HG03439 (cell line): Measurements from ENCODE around the gene TAMALIN.

Experiments
- ATAC-seq: cut with Tn5 transposase; IDR thresholded peaks from one replicate; pipeline ENCODE4 v1.9.1; 2021; ENCODE audit warnings: mild to moderate bottlenecking, moderate library complexity; ENCODE audit not compliant: unreplicated experiment

The TAMALIN gene

DNA sequence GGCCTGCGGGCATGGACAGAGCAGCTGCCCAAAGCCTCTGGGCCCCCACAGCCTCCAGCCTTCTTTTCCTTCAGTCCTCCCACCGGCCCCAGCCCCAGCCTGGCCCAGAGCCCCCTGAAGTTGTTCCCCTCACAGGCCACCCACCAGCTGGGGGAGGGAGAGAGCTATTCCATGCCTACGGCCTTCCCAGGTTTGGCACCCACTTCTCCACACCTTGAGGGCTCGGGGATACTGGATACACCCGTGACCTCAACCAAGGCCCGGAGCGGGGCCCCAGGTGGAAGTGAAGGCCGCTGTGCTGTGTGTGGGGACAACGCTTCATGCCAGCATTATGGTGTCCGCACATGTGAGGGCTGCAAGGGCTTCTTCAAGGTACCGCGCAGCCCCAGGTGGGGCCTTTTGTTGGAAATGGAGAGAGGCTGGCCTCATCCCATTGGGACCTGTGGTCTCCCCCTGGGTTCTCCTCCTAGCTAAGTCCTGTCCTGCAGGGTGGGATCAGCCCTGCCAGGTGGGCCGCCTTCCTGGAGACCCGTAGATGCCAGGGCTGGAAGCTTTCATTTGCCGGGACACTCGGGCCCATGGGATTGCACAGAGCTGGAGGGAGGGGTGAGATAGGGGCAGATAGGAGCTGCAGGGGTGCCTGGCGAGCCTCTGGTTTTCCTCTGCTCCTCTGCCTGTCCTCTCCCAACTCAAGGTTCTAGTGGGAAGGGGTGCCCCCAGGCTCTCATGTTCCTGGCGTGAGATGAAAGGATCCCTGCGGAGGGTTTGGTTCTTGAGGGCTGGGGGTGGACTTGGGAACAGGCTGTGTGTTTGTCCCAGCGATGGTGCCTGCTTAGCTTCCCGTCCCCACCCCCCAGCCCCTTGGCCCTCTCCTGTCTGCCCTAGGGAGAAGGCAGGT, 48.3 kb downstream of the TAMALIN start:
- ATAC-seq: no peak

DNA sequence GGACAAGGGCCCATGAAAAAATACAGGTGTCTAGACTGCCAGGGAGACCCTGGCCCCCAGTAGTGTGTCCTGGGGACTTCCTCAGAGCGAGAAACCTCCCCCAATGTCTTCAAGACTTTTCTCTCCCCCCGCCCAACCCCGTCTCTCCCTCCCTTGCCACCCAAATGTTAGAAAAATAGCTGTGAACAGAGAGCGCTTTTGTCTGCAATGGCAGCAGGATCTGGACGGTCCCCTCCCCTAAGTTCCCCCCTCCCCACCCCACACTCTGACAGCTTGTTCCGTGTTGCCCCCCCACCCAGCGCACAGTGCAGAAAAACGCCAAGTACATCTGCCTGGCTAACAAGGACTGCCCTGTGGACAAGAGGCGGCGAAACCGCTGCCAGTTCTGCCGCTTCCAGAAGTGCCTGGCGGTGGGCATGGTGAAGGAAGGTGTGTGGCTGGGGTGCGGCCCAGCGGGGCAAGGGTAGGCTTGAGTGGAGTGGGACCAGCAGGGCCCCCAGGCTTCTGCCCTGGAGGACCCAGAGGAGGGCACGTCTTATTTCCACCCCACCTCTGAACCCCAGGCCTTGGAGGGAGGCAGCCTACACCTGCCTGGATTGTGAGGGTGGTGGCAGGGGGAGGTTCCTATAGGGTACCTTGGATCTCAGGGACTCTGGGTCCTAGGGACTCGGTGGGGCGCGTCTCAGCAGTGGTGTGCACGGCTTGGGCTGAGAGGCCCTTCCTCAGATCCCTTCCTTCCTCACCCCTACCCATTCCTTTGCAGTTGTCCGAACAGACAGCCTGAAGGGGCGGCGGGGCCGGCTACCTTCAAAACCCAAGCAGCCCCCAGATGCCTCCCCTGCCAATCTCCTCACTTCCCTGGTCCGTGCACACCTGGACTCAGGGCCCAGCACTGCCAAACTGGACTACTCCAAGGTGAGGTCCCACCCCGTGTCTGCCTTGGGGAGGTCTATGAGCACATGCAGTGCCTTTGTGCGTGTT, 49.3 kb downstream of the TAMALIN start:
- ATAC-seq: no peak

DNA sequence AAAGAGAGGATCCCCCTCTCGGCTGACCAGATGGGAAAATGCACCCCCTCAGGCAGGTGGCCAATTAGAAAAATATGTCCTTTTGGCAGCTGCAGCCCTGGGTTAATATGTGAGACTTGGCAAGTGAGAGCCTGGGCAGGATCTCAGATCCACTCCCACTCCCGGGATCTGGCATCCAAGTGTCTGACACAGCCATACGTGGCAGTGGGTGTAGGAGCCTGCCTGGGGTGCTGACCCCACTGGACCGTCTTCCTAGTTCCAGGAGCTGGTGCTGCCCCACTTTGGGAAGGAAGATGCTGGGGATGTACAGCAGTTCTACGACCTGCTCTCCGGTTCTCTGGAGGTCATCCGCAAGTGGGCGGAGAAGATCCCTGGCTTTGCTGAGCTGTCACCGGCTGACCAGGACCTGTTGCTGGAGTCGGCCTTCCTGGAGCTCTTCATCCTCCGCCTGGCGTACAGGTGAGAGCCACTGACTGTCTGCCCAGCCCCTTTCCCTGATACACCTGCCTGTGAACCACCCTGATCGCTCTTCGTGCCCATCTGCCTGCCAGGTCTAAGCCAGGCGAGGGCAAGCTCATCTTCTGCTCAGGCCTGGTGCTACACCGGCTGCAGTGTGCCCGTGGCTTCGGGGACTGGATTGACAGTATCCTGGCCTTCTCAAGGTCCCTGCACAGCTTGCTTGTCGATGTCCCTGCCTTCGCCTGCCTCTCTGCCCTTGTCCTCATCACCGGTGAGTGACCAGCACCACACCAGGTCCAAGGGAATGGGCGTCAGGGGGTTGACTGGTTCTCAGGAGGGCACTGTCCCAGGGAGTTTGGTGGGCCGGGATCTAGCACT, 50.3 kb downstream of the TAMALIN start:
- ATAC-seq: no peak

DNA sequence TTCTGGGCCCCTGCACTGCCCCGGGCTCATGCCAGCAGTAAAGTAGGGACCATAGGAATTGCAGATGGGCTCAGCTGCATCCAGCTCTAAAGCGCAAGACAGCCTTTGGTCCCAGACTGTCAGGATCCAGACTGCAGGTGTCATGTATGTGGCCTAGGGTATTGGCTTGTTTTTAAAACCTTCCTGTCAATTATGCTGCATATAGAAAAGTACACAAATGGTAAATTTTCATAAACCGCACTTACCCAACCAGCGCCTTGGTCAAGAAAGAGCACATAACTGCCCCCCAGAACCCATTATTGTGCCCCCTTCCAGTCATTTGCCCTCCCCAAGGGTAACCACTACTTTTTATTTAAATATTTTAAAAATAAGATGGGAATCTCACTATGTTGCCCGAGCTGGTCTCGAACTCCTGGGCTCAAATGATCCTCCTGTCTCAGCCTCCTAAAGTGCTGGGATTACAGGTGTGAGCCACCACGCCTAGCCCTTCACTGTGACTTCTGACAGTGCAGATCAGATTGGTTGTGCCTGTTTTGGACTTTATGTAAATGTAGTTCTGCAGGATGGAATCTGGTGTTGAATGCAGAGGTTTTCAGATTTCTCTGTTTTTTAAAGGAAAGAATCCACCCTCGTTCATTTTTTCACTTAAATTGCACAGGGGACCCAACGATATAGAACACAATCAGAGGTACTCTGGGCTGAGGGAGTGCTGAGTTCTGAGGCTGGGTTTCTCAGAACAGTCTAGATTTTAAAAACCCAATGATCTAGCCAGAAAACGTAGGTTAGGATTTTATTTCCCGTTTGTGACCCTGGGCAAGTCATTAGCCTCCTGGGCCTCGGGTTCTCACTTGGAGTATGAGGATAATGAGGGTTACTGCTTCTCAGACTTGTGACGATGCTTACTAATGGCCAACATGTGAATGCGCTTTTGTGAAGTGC, 51.2 kb downstream of the TAMALIN start:
- no peak for ATAC-seq

DNA sequence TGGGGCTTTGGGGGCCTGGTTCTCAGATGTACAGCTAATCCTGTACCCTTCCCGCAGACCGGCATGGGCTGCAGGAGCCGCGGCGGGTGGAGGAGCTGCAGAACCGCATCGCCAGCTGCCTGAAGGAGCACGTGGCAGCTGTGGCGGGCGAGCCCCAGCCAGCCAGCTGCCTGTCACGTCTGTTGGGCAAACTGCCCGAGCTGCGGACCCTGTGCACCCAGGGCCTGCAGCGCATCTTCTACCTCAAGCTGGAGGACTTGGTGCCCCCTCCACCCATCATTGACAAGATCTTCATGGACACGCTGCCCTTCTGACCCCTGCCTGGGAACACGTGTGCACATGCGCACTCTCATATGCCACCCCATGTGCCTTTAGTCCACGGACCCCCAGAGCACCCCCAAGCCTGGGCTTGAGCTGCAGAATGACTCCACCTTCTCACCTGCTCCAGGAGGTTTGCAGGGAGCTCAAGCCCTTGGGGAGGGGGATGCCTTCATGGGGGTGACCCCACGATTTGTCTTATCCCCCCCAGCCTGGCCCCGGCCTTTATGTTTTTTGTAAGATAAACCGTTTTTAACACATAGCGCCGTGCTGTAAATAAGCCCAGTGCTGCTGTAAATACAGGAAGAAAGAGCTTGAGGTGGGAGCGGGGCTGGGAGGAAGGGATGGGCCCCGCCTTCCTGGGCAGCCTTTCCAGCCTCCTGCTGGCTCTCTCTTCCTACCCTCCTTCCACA, 52.0 kb downstream of the TAMALIN start:
- no peak for ATAC-seq

DNA sequence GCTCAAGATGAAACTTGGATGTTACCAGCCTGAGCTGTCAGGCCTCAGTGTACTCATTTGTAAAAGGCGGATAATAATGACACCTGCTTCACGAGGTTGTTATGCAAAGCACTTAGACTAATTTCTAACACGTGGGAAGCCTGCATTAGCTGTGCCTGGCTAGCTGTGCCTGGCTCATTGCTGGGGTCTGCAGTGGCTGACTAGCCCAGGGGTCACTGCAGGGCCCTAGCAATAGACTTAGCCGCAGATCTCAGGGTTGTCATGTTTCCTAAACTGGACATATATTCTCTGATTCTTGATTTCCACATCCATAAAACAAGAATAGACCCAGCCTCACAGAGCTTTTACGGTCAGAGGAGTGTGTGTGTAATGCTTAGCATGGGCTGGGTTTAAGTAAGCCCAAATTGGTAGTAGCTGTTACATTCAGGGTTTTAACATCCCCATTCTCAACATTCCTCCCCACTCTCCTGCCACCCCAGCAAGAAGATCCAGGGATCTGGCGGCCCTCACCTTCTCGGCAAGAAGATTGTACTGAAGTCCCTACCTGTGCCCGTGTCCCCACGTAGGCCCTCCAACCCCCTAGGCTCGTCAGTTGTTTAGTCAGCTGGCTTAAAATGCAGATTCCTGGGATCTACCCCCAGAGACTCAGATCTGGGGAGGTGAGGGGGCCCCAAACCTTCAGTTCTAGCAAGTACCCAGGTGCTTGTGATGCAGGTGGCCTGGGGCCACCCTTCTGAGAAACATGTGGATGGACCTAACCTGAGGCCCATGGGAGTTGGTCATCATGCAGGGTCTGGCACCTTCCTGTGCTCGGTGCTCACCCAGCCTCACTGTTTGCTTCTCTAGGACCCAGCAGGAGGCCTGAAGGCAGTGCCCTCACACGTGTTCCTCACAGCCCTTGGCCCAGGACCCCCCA, 53.1 kb downstream of the TAMALIN start:
- no peak for ATAC-seq

DNA sequence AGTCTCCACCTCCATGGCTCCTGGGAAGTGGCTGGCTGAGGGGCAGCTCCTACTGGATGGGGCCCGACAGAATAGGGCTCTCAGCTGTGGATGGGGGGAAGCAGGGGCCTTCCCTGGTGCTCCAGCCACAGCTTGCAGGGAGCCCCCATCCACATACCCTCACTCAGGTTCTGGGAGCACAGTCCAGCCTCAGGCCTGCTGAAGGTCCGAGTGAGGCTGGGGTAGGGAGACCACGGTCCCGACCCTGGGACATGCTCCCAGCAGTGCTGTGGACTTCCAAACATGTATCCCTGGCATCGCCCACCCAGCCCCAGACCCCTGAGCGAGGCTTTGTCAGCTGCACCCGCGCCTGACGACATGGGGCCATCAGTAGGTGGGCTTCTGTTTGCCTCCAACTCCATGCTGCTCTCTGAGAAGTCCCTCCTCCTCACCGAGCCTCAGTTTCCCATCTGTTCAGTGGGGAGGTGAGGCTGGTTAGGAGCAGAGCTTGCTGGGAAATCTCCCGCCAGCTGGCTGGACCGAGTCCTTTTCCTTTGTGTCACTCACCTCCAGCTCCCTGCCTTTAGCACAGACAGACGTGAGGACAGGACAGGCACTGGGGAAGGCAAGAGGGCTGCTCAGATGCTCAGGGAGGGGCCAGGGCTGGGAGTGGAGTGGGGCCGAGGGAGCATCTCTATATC, 53.9 kb downstream of the TAMALIN start:
- ATAC-seq: no peak

DNA sequence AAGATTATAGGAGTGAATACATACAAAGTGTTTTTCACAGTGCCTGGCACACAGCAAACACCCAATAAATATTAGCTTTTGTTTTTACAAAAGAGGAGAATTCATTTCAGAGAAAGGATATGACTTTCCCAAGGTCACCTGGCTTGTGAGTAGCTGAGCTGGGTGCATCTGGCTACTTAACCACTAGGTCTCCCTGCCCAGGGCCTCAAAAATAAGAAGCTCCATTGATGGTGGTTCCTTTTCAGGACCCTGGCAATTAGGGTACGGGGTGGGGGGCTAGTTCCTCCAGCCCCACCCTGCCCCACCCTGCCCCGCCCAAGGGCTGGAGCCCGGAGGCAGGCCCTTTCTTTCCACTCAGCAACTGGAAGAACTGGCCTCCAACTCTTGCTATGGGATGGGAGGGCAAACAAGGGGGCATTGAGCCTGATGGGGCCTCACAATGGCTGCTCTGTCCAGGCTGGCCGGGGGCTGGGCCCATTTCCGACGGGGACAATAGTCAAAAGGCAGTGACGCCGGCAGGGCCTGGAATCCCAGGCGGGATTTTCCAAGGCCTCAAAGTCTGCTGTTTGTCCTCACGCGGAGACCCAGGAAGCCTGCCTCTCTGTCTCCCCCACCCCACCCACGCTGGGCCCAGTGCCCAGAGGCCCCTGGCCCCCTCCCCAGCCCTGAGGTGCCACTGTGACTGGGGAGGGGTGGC, 54.9 kb downstream of the TAMALIN start:
- ATAC-seq: no peak

DNA sequence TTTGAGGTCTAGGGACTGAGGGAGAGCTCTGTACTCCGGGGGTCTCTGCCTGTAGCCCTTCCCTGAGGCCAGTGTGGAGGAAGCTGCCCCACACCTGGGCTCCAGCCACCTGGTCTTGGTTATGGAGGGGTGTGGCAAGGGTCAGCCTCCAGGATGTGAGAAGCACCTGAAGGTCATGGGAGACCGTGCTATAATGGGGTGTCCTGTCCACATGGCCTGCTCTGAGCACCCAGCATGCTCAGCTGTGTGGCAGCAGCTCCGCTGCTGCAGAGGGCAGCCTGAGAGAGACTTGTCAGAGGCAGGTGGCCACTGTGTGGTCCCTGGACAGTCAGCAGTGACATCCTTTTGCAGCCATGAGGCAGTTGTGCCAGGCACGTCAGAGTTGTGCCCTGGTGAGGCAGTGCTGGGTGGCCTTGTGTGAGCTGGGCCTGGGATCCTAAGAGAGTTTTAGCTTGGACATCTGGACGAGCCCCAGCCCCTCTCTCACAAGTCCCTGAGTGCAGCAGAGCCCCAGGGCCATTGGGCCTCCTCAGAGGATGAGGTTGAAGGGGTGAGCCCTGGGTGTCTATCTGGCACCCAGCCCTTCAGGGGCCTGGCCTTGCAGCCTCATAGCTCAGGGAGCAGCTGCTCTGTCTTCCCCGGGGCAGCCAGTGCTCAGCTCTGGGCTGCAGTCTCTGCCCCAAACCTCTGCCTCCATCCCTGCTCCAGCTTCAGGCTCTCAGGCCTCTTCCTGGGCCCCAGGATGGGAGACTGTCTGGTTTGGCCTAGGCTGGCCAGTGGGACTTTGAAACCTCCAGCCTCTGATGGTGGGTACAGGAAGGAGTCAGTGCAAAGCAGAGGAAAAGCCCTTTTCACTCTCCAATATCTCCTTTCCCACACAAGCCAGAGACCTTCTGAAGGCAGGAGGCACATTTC, 55.7 kb downstream of the TAMALIN start:
- no peak for ATAC-seq

DNA sequence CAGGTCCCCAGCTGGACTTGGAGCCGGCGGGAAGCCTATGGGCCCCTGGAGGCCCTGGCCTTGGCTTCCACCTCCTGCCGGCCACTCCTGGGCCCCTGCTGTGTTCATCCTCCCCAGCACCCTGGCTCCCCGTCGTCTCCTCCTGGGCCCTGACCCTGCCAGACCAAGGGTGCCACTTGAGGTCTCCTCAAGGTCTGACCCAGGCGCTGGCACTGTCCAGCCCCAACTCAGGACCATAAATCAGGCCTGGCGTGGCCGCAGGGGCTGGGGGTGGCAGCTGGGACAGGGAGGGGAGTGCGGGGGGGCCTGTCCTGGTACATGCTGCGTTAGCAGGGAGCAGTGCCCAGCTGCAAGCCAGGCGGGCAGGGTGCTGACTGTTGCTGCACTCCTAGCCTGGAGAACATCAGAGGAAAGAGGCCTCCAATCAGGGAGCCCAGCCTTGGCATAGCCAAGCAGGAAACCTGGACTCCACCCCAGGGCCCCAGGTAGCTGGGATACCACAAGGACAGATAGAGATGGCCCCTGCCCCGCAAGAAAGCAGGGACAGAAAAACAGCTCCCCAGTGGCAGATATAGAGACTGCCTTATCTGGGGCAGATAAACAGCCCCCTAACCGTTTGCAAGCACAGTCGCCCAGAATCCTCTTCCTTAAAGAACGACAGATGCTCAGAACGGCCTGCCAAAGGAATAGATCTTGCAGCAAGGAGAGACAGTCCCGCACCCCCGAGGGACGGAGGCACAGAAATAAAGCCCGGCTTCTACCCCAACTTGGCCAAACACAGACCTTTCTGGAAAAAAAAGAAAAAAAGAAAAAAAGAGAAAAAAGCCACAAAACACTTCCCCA, 56.6 kb downstream of the TAMALIN start:
- no peak for ATAC-seq

DNA sequence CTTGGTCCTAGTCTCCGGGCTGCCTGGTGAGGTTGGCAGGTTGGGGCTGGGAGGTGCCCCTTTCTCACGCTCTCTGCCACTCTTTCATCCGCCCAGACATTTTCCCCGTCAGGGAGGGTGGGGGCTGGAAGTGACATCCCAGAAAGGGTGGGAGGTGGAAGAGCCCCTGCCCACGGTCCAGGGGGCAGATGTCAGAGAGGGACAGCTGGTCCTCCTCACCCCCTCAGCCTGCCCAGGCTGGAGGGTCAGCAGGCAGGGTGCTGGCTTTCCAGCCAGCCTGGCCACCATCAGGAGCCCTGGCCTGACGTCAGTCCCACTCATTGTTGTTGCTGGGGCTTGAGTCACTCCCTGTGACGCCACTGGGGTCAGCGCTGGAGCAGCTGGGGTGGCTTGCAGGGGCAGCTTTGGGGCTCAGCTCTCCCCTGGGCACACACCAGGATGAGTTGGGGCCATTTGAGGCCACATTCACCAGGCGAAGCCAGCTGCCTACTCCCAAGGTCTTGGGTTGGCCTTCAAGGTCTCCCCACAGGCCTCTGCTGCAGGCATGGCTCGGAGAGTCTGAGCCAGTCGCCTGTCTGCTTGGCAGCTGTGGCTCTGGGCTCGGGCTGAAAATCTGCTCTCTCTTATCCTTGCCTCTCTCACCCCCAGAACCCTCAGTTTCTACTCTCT, 57.4 kb downstream of the TAMALIN start:
- ATAC-seq: no peak
